HepG2 (cell line): Measurements from ENCODE around the gene SERPINE2. TPM values are rescaled to one million over a fixed set of nuclear protein-coding genes. Genes with fewer than 3 reads are reported as not detected.

ENCODE experiments used
- ATAC-seq: fragments of 200-7000 bp; cut with Tn5 transposase; 3 replicates; pipeline ENCODE4 v1.9.1; 2020; ENCODE audit warnings: mild to moderate bottlenecking, moderate library complexity
- BruUV-seq: library from RNA; stranded (reverse); fragments of 400-500 nt; replicated peaks from 2 replicates; lab custom pipeline; 2021; lab: Mats Ljungman, UMichigan
- CTCF ChIA-PET: fragments of 300-600 bp; formaldehyde crosslinking; extraction: SDS; loops from one replicate; lab custom pipeline; 2021; ENCODE audit warnings: low total read pairs, inconsistent platforms, low intra/inter-chr PET ratio; lab: Yijun Ruan, JAX
- POLR2A ChIA-PET: fragments of 350-600 bp; sonication (Branson Sonifier 250); formaldehyde crosslinking; loops from one replicate; lab custom pipeline; 2020; ENCODE audit warnings: antibody characterized with exemption, inconsistent platforms; lab: Yijun Ruan, JAX
- DNase-seq: peaks from one replicate; pipeline ENCODE4 v3.0.0-alpha.2; 2015; ENCODE audit warnings: low spot score
- FAIRE-seq: peaks from 3 replicates; lab custom pipeline; 2011; peaks lifted over from hg19 to GRCh38; lab: Jason Lieb, UNC
- H2AFZ ChIP-seq: one replicate; pipeline ENCODE4 v1.6.1; 2011; ENCODE audit warnings: low read length, inconsistent platforms
- H3K27ac ChIP-seq: fragments of 300-600 bp; 3 replicates; pipeline ENCODE4 v1.8.0; 2011; ENCODE audit warnings: mixed run types, mild to moderate bottlenecking, mixed read lengths, low read length, inconsistent platforms; ENCODE audit not compliant: insufficient read depth; ENCODE audit errors: extremely low read length
- H3K27me3 ChIP-seq, 2 experiments: fragments of 200-600 bp in 1 of 2; 2 replicates in 1 of 2; 3 replicates in 1 of 2; pipeline versions ENCODE4 v1.6.0 to v1.8.0; 2011; ENCODE audit warnings: low read length in 2 of 2, mild to moderate bottlenecking in 2 of 2, moderate library complexity in 2 of 2, inconsistent platforms in 1 of 2; ENCODE audit not compliant: insufficient read depth in 2 of 2, control insufficient read depth in 1 of 2
- H3K36me3 ChIP-seq, 2 experiments: fragments of 200-600 bp in 1 of 2; replicated peaks in 1 of 2; 2 replicates in 1 of 2; 3 replicates in 1 of 2; pipeline versions ENCODE4 v1.5.1 to v1.8.0; 2011; ENCODE audit warnings: low read length in 2 of 2, inconsistent platforms in 1 of 2; ENCODE audit not compliant: insufficient read depth in 2 of 2, control insufficient read depth in 1 of 2
- H3K4me1 ChIP-seq: 2 replicates; pipeline ENCODE4 v1.5.1; 2012; ENCODE audit warnings: low read length, inconsistent platforms; ENCODE audit not compliant: insufficient read depth
- H3K4me2 ChIP-seq: 2 replicates; pipeline ENCODE4 v1.6.0; 2011; ENCODE audit warnings: low read depth, low read length, inconsistent platforms
- H3K4me3 ChIP-seq, 3 experiments: fragments of 200-600 bp in 1 of 3; sonication (generic), shearing (Covaris generic) in 1 of 3; replicated peaks in 1 of 3; 2 replicates each; pipeline ENCODE4 v1.5.1; 2011 to 2016; ENCODE audit warnings: low read length in 3 of 3, inconsistent platforms in 2 of 3, low read depth in 2 of 3, mild to moderate bottlenecking in 2 of 3, control low read depth in 1 of 3, mixed read lengths in 1 of 3; ENCODE audit not compliant: insufficient read depth in 1 of 3
- H3K79me2 ChIP-seq: one replicate; pipeline ENCODE4 v1.6.1; 2011; ENCODE audit warnings: low read length, inconsistent platforms; ENCODE audit not compliant: insufficient read depth
- H3K9ac ChIP-seq: 2 replicates; pipeline ENCODE4 v1.6.0; 2011; ENCODE audit warnings: mild to moderate bottlenecking, low read depth, low read length, inconsistent platforms; ENCODE audit not compliant: insufficient read depth
- H3K9me3 ChIP-seq: 2 replicates; pipeline ENCODE4 v1.5.1; 2012; ENCODE audit warnings: mild to moderate bottlenecking, low read length
- H4K20me1 ChIP-seq: 2 replicates; pipeline ENCODE4 v1.6.0; 2011; ENCODE audit warnings: inconsistent platforms, mild to moderate bottlenecking, low read length, moderate library complexity; ENCODE audit not compliant: insufficient read depth
- ATAD3A ChIP-seq: sonication (generic); formaldehyde crosslinking; IDR thresholded peaks from 2 replicates; pipeline ENCODE4 v1.4.0; 2020; ENCODE audit warnings: missing genetic modification reagents
- CREB1 ChIP-seq, 2 experiments: fragments of 450-650 bp in 1 of 2; IDR thresholded peaks; 2 replicates each; pipeline ENCODE4 v1.6.1; 2016 to 2017; ENCODE audit warnings: control low read depth in 1 of 2, mild to moderate bottlenecking in 1 of 2, missing compliant biosample characterization in 1 of 2, missing genetic modification characterization in 1 of 2
- FOSL1 ChIP-seq: sonication (generic); formaldehyde crosslinking; IDR thresholded peaks from 2 replicates; pipeline ENCODE4 v1.9.0; 2021; ENCODE audit warnings: missing genetic modification reagents, borderline replicate concordance
- HNRNPK ChIP-seq: fragments of 200-400 bp; formaldehyde crosslinking; IDR thresholded peaks from 2 replicates; pipeline ENCODE4 v1.6.1; 2018; ENCODE audit warnings: low read length, low read depth, moderate library complexity, mild to moderate bottlenecking; ENCODE audit not compliant: poor library complexity, severe bottlenecking
- JUNB ChIP-seq: sonication (generic); formaldehyde crosslinking; IDR thresholded peaks from 2 replicates; pipeline ENCODE4 v1.8.0; 2022; ENCODE audit warnings: missing genetic modification reagents, mild to moderate bottlenecking, borderline replicate concordance
- MAFF ChIP-seq: IDR thresholded peaks from 2 replicates; pipeline ENCODE4 v1.6.1; 2011; ENCODE audit warnings: low read depth, low read length, improper control_type of control experiment
- PCBP1 ChIP-seq: fragments of 200-400 bp; formaldehyde crosslinking; IDR thresholded peaks from 2 replicates; pipeline ENCODE4 v1.6.1; 2017; ENCODE audit warnings: mild to moderate bottlenecking, low read depth, low read length, borderline replicate concordance
- SAP130 ChIP-seq: IDR thresholded peaks from 2 replicates; pipeline ENCODE4 v1.6.1; 2016; ENCODE audit warnings: low read depth
- ZNF234 ChIP-seq: sonication (generic); formaldehyde crosslinking; conservative IDR thresholded peaks from 2 replicates; pipeline ENCODE4 v1.5.1; 2020; ENCODE audit warnings: mild to moderate bottlenecking, missing genetic modification reagents
- ZNF383 ChIP-seq: sonication (generic); formaldehyde crosslinking; IDR thresholded peaks from 2 replicates; pipeline ENCODE4 v1.4.0; 2020; ENCODE audit warnings: missing genetic modification reagents, mild to moderate bottlenecking, borderline replicate concordance
- ZNF740 ChIP-seq: sonication (generic); formaldehyde crosslinking; IDR thresholded peaks from 2 replicates; pipeline ENCODE4 v1.4.0; 2020; ENCODE audit warnings: missing genetic modification reagents
- ZNF782 ChIP-seq: sonication (generic); formaldehyde crosslinking; IDR thresholded peaks from 2 replicates; pipeline ENCODE4 v1.4.0; 2020; ENCODE audit warnings: missing genetic modification reagents, mild to moderate bottlenecking, borderline replicate concordance
- WGBS: methylation state at CpG from one replicate; pipeline ENCODE4 v1.1.6; 2017; ENCODE audit warnings: low lambda C conversion rate; 5-methylcytosine and 5-hydroxymethylcytosine counted together
- in situ Hi-C: cut with HindIII; loops from 2 replicates; pipeline ENCODE4 v1.10.0; 2017; ENCODE audit warnings: low pct_unique_long_range_greater_than_20kb; ENCODE audit not compliant: extremely low pct_ligation_motif_present
- intact Hi-C: fragments of 100-400 bp; cut with micrococcal nuclease; formaldehyde crosslinking; loops from one replicate; pipeline ENCODE4 v1.10.0; 2022; ENCODE audit not compliant: unreplicated experiment
- polyA plus RNA-seq, 8 experiments: library from polyadenylated mRNA; depleted of rRNA in 3 of 8; stranded (reverse) in 7 of 8; unstranded in 1 of 8; fragments of >200 nt; fragmentation: Illumina TruSeq in 4 of 8; extraction: Trizol in 4 of 8; gene quantifications; 2 replicates each; pipeline versions ENCODE4 v1.2.1 to v1.2.3, GENCODE V29; 2011 to 2016; ENCODE audit warnings: low read depth in 4 of 8, missing spikeins in 1 of 8, mixed read lengths in 1 of 8; ENCODE audit not compliant: insufficient read depth in 1 of 8
- total RNA-seq, 5 experiments: library from RNA; depleted of rRNA; stranded (reverse); fragments of >200 nt; fragmentation: Illumina TruSeq; extraction: Trizol; gene quantifications; 2 replicates each; pipeline ENCODE4 v1.2.3, GENCODE V29; 2016; ENCODE audit warnings: low read depth in 1 of 5
- TF ChIP-seq, protein P1 (sequence below): sonication (generic); formaldehyde crosslinking; IDR thresholded peaks from 2 replicates; pipeline ENCODE4 v1.4.0; 2020; ENCODE audit warnings: missing genetic modification reagents

SERPINE2 gene
- total and polyA plus RNA-seq, 2 of the 13 experiments (the other 11 are each of a cell fraction or from before 2014, with no cell fraction given), result 7.9 to 18.1 TPM

DNA sequence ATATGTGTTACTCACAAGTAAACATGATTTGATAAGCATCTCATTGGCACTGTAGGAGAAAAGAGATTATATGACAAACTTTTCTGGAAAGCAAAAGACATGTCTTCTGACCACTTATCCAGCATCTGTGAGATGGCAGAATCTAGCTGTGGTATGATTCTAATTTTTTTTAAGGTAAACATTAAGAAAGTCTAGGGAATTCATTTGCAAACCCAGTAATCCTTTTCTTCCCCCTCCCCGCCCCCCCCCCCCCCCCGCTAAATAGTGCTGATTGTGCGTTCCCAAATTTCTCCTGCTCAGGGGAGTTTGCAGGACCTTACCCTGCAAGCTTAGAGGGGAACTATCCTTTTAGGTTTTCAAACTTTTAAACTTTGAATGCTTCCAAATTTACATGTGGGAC is 69.8 kb downstream of the SERPINE2 start:
- Histone ChIP-seq H2AFZ (no peak overlapping the region), H3K4me2 (no peak overlapping the region), H3K36me3 (peaks cover 1 to 24% of the 10 kb centered on the region in 2 experiments; a peak in 4 of 5 replicates), H3K79me2 (no peaks in the 10 kb centered on the region), H3K4me3 (no peak overlapping the region), H3K27ac (no peak overlapping the region), H3K4me1 (peaks cover 16% of the 10 kb centered on the region), H3K27me3 (no peaks in the 10 kb centered on the region), H3K9ac (no peak overlapping the region), H3K9me3 (no peaks in the 10 kb centered on the region), H4K20me1 (no peaks in the 10 kb centered on the region)
- TF ChIP-seq ZNF782 (CRISPR knock-in tag) (no peak), PCBP1 (peak; percentile 68; the same call in 1 of the 2 replicates), JUNB (no peak), SAP130 (CRISPR knock-in tag) (no peak), MAFF (0 out of 2 replicates have a peak, but pooled peaks have one; percentile 1), ZNF740 (CRISPR knock-in tag) (peak; percentile 21; the same call in 1 of the 2 replicates), ATAD3A (CRISPR knock-in tag) (no peak), CREB1 (IDR thresholded peaks at IDR 0.05) (no peak), CREB1 (CRISPR knock-in tag; IDR thresholded peaks at IDR 0.05) (no peak), ZNF383 (CRISPR knock-in tag) (no peak), ZNF234 (CRISPR knock-in tag) (no peak), FOSL1 (no peak), HNRNPK (peak; percentile 97)
- TF ChIP-seq, protein P1, sequence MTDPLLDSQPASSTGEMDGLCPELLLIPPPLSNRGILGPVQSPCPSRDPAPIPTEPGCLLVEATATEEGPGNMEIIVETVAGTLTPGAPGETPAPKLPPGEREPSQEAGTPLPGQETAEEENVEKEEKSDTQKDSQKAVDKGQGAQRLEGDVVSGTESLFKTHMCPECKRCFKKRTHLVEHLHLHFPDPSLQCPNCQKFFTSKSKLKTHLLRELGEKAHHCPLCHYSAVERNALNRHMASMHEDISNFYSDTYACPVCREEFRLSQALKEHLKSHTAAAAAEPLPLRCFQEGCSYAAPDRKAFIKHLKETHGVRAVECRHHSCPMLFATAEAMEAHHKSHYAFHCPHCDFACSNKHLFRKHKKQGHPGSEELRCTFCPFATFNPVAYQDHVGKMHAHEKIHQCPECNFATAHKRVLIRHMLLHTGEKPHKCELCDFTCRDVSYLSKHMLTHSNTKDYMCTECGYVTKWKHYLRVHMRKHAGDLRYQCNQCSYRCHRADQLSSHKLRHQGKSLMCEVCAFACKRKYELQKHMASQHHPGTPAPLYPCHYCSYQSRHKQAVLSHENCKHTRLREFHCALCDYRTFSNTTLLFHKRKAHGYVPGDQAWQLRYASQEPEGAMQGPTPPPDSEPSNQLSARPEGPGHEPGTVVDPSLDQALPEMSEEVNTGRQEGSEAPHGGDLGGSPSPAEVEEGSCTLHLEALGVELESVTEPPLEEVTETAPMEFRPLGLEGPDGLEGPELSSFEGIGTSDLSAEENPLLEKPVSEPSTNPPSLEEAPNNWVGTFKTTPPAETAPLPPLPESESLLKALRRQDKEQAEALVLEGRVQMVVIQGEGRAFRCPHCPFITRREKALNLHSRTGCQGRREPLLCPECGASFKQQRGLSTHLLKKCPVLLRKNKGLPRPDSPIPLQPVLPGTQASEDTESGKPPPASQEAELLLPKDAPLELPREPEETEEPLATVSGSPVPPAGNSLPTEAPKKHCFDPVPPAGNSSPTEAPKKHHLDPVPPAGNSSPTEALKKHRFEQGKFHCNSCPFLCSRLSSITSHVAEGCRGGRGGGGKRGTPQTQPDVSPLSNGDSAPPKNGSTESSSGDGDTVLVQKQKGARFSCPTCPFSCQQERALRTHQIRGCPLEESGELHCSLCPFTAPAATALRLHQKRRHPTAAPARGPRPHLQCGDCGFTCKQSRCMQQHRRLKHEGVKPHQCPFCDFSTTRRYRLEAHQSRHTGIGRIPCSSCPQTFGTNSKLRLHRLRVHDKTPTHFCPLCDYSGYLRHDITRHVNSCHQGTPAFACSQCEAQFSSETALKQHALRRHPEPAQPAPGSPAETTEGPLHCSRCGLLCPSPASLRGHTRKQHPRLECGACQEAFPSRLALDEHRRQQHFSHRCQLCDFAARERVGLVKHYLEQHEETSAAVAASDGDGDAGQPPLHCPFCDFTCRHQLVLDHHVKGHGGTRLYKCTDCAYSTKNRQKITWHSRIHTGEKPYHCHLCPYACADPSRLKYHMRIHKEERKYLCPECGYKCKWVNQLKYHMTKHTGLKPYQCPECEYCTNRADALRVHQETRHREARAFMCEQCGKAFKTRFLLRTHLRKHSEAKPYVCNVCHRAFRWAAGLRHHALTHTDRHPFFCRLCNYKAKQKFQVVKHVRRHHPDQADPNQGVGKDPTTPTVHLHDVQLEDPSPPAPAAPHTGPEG (CRISPR knock-in tag), result no peak
- intact Hi-C loops, result no loop called here
- no peak for DNase-seq
- POLR2A ChIA-PET, result interaction anchor here (1.4 to 1.5 kb wide), 4 partner anchors 8 to 315 kb away, joined by 5 to 7 read pairs (median 6); no protein-coding TSS in a partner anchor
- no peak for FAIRE-seq
- 80% methylated on average over 3 of the region's 3 CpGs for WGBS
- in situ Hi-C loops, result no loop called here
- CTCF ChIA-PET, result interaction anchor here (1.3 to 4.6 kb wide), 5 partner anchors 20 to 391 kb away, joined by 6 to 120 read pairs (median 11); no protein-coding TSS in a partner anchor
- no TSS peak for BruUV-seq
- no peak for ATAC-seq
